HS-5 (cell line): ENCODE measurements around the gene GREB1.

Source experiments
- DNase-seq: peaks from one replicate; pipeline ENCODE4 v3.0.0-alpha.2; 2012; ENCODE audit warnings: low read depth

Gene GREB1

GRCh38 chr2:11681722-11682589 lies 148.1 kb downstream of the GREB1 start:
- DNase-seq: no peak

GRCh38 chr2:11682590-11682915 lies 148.7 kb downstream of the GREB1 start:
- DNase-seq: no peak

DNA sequence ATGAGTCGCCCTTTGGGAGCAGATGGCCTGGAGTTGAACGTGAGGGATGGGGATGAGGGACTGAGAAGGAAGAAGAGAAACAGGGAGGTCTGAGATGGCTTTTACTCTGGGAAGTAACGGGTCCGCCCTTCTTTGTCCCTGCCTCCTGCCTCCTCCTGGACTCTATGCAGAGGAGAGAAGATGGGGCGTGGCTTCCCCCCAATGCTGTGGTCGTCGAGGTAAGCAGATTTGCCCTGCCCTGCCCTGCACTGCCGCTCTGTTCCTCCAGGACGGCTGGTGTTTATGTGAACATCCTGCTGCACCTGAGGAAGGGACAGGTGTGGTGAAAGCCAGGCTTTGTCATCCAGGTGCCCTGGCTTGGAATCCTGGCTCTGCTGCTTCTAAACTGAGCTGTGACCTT lies 149.6 kb downstream of the GREB1 start:
- DNase-seq: no peak

DNA sequence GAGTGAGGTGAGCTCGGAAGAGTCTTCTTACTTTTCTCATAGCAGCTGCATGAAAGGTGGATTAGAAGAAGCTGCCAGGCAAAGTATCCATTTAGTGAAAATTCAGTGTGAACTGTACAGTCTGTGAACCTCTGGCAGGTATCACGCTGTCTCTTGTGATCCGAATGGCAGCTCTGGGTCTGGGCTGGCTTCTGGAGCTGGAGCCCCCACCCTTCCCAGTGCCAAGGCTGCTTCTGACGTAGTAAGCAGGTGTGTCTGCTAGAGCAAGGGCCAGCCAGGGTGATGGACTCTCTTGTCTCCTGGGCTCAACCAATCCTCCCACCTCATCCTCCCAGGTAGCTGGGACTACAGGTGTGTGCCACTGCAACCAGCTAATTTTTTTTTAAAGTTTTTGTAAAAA lies 150.1 kb downstream of the GREB1 start:
- no peak for DNase-seq

DNA sequence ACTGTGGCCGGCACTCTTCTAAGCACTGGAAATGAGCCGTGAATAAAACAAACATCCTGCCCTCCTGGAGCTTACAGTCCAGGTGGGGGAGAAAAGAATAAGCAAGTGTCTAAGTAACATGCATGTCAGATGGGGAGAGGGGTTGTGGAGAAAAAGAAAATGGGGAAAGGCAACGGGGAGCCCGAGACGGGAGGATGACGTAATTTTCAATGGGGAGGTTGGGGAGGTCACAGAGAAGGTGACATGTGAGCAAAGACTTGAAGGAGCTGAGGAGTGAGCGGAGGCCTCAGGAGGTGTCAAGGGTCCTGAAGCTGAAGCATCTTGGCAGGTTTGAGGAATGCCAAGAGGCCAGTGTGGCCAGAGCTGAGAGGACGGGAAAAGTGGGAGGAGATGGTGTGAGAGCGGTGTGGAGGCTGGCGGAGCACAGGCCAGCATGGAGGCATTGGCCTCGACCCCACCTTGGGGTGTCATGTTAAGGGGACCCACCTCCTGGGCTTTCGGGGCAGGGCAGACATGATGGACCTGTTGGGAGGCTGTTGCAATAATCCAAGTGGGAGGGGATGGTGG lies 151.1 kb downstream of the GREB1 start:
- DNase-seq: no peak

DNA sequence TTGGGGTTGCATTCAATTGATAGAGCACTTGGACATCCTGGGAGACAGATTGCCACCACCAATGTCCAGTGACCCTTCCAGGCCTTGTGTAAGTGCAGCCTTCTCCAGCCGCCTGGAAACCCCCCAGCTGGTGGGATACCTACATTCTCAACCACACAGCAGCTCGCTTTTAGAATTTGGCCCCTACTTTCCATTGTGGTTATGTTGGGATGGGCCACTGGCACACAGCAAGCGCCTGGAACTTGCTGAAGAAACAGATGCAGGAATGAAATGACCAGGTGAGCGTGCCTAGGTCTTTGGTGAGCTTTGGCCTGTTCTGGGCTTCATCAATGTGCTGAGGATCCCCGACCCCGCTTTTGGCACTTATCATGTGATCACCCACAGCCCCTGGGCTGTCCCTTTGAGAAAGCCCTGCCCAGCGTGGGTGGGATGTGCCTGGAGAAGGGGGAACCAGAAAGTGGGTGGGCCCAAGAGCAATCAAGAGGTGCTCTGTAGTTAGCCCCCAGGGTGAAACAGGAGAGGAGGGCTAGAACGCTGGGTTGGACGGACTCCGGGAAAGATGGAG lies 152.1 kb downstream of the GREB1 start:
- no peak for DNase-seq

GRCh38 chr2:11687736-11688135 lies 153.9 kb downstream of the GREB1 start:
- DNase-seq: no peak

GRCh38 chr2:11688222-11689069 lies 154.6 kb downstream of the GREB1 start:
- DNase-seq: no peak

- DNase-seq: no peak
These were observed 157.3 kb downstream of the GREB1 start for GRCh38 chr2:11691076-11691660.
